Smooth muscle cell of the coronary artery (primary cell): Measurements from ENCODE around the gene MSH5. TPM values are rescaled to one million over a fixed set of nuclear protein-coding genes. Genes with fewer than 3 reads are reported as not detected.

Experiments
- total RNA-seq: library from RNA; depleted of rRNA; stranded (reverse); fragments of >200 nt; gene quantifications from 2 replicates; pipeline ENCODE4 v1.2.3, GENCODE V29; 2014; ENCODE audit warnings: low replicate concordance

The MSH5 gene
- total RNA-seq, 1 donor from 2014 or later: 4.0 TPM

Other genes starting within 250 kb of the MSH5 start
- gene MICB, start 241.9 kb upstream of the MSH5 start, total RNA-seq: 5.5 and 8.8 TPM in 2 replicates
- not detected in 2 replicates for gene MCCD1, start 211.0 kb upstream of the MSH5 start, total RNA-seq
- 238 and 398 TPM in 2 replicates for gene DDX39B, start 198.0 kb upstream of the MSH5 start, total RNA-seq
- 2.6 and 6.0 TPM in 2 replicates for gene ATP6V1G2, start 193.4 kb upstream of the MSH5 start, total RNA-seq
- 26.1 and 28.2 TPM in 2 replicates for gene NFKBIL1, start 192.4 kb upstream of the MSH5 start, total RNA-seq
- not detected in 2 replicates for gene LTA, start 167.7 kb upstream of the MSH5 start, total RNA-seq
- gene TNF, start 164.4 kb upstream of the MSH5 start, total RNA-seq: not detected in 2 replicates
- gene LTB, start 157.6 kb upstream of the MSH5 start, total RNA-seq: not detected in 2 replicates
- gene LST1, start 153.7 kb upstream of the MSH5 start, total RNA-seq: 0.30 TPM in 1 of 2 replicates, not detected in the other
- gene NCR3, start 147.0 kb upstream of the MSH5 start, total RNA-seq: not detected in 2 replicates
- gene AIF1, start 124.8 kb upstream of the MSH5 start, total RNA-seq: not detected in 2 replicates
- 13.9 and 24.8 TPM in 2 replicates for gene PRRC2A, start 119.3 kb upstream of the MSH5 start, total RNA-seq
- 54.9 and 100 TPM in 2 replicates for gene BAG6, start 87.3 kb upstream of the MSH5 start, total RNA-seq
- 0.70 and 1.5 TPM in 2 replicates for gene APOM, start 84.1 kb upstream of the MSH5 start, total RNA-seq
- gene C6orf47, start 79.2 kb upstream of the MSH5 start, total RNA-seq: 16.6 and 18.2 TPM in 2 replicates
- 6.1 and 13.6 TPM in 2 replicates for gene GPANK1, start 75.0 kb upstream of the MSH5 start, total RNA-seq
- gene CSNK2B, start 73.9 kb upstream of the MSH5 start, total RNA-seq: 71.1 and 94.1 TPM in 2 replicates
- 2.2 and 4.0 TPM in 2 replicates for gene LY6G5B, start 70.0 kb upstream of the MSH5 start, total RNA-seq
- gene LY6G5C, start 58.9 kb upstream of the MSH5 start, total RNA-seq: 0.15 TPM in 1 of 2 replicates, not detected in the other
- gene ABHD16A, start 36.7 kb upstream of the MSH5 start, total RNA-seq: 51.3 and 104 TPM in 2 replicates
- gene LY6G6F, start 33.1 kb upstream of the MSH5 start, total RNA-seq: not detected in 2 replicates
- gene LY6G6D, start 24.7 kb upstream of the MSH5 start, total RNA-seq: not detected in 2 replicates
- gene LY6G6C, start 18.3 kb upstream of the MSH5 start, total RNA-seq: not detected in 2 replicates
- gene MPIG6B, start 16.6 kb upstream of the MSH5 start, total RNA-seq: not detected in 2 replicates
- 108 and 116 TPM in 2 replicates for gene DDAH2, start 10.7 kb upstream of the MSH5 start, total RNA-seq
- gene CLIC1, start 3.5 kb upstream of the MSH5 start, total RNA-seq: 395 and 679 TPM in 2 replicates
- gene SAPCD1, start 22.7 kb downstream of the MSH5 start, total RNA-seq: 0.53 and 0.70 TPM in 2 replicates
- gene VWA7, start 37.3 kb downstream of the MSH5 start, total RNA-seq: 0.15 and 0.23 TPM in 2 replicates
- gene VARS1, start 55.7 kb downstream of the MSH5 start, total RNA-seq: 37.9 and 59.7 TPM in 2 replicates
- 24.6 and 27.8 TPM in 2 replicates for gene LSM2, start 67.0 kb downstream of the MSH5 start, total RNA-seq
- 0.98 and 4.1 TPM in 2 replicates for gene HSPA1L, start 75.3 kb downstream of the MSH5 start, total RNA-seq
- 47.1 and 396 TPM in 2 replicates for gene HSPA1A, start 75.5 kb downstream of the MSH5 start, total RNA-seq
- gene HSPA1B, start 87.7 kb downstream of the MSH5 start, total RNA-seq: 66.7 and 494 TPM in 2 replicates
- gene NEU1, start 122.8 kb downstream of the MSH5 start, total RNA-seq: 54.9 and 72.8 TPM in 2 replicates
- not detected in 2 replicates for gene SLC44A4, start 139.0 kb downstream of the MSH5 start, total RNA-seq
- gene EHMT2, start 157.7 kb downstream of the MSH5 start, total RNA-seq: 41.5 and 175 TPM in 2 replicates
- 6.2 and 12.4 TPM in 2 replicates for gene ZBTB12, start 162.1 kb downstream of the MSH5 start, total RNA-seq
- 0.90 and 26.7 TPM in 2 replicates for gene C2, start 187.7 kb downstream of the MSH5 start, total RNA-seq
- gene CFB, start 206.1 kb downstream of the MSH5 start, total RNA-seq: 15.0 and 108 TPM in 2 replicates
- gene NELFE, start 219.0 kb downstream of the MSH5 start, total RNA-seq: 77.8 and 109 TPM in 2 replicates
- 48.6 and 68.8 TPM in 2 replicates for gene SKIC2, start 219.2 kb downstream of the MSH5 start, total RNA-seq
- 6.9 and 12.9 TPM in 2 replicates for gene DXO, start 232.1 kb downstream of the MSH5 start, total RNA-seq
- 3.7 and 23.1 TPM in 2 replicates for gene C4A, start 242.1 kb downstream of the MSH5 start, total RNA-seq